Vagina (tissue), 2 donors: Measurements from ENCODE around the gene C2orf49.

ENCODE experiments used
- POLR2A ChIP-seq, 2 donors: fragments of 450-650 bp; IDR thresholded peaks; one replicate each; pipeline ENCODE4 v1.6.1; 2017; ENCODE audit warnings: antibody characterized with exemption in 2 of 2, mild to moderate bottlenecking in 2 of 2, moderate library complexity in 2 of 2
- POLR2AphosphoS5 ChIP-seq, 2 donors: sonication (generic); formaldehyde crosslinking; IDR thresholded peaks; one replicate each; pipeline ENCODE4 v1.9.0; 2017; ENCODE audit warnings: antibody characterized with exemption in 2 of 2, mild to moderate bottlenecking in 2 of 2, low read depth in 1 of 2; ENCODE audit not compliant: insufficient read depth in 1 of 2
- TF ChIP-seq, protein P1 (sequence below), 3 experiments: fragments of 450-650 bp in 2 of 3; fragments of 200-600 bp in 1 of 3; sonication (generic) in 1 of 3; IDR thresholded peaks; one replicate each; pipeline ENCODE4 v1.5.1; 2017 to 2019; ENCODE audit warnings: antibody characterized with exemption in 3 of 3, mild to moderate bottlenecking in 2 of 3, moderate library complexity in 2 of 3

DNA sequence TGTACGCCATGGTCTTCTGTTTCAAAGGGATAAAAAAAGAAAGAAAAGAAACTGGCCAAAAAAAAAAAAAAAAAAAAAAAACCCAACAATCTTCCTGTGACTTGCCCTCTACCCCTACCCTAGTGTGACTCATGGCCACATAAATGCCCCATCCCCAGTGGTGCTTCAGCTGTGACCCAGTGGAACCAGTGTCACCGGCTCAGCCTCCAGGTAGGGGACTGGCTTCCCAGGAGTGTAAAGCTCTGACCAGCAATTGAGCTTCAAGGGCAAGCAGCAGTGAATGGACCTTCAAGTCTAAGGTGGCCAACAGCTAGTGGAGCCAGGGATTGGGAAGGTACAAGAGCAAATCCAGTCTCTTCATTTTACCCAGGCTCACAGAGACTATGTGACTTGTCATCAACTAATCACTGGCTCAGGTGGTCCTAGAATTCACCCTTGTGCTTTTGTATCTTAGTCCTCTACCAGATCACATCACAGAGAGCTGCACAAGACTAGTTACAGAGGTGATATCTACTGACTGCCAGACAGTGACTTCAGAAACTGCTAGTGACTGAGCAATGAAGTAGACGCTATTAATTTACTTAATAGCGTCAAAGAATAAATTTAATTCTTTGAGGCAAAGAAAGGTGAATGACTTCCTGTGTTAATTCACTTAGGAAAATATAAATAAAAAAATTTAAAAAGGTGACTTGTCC lies 6.5 kb upstream of the C2orf49 start:
- TF ChIP-seq POLR2A (IDR thresholded peaks at IDR 0.05) (no peak), POLR2AphosphoS5 (IDR thresholded peaks at IDR 0.05; ENCODE audit: insufficient read depth in 1 of 2, low read depth in 1 of 2) (no peak)
- TF ChIP-seq, protein P1, sequence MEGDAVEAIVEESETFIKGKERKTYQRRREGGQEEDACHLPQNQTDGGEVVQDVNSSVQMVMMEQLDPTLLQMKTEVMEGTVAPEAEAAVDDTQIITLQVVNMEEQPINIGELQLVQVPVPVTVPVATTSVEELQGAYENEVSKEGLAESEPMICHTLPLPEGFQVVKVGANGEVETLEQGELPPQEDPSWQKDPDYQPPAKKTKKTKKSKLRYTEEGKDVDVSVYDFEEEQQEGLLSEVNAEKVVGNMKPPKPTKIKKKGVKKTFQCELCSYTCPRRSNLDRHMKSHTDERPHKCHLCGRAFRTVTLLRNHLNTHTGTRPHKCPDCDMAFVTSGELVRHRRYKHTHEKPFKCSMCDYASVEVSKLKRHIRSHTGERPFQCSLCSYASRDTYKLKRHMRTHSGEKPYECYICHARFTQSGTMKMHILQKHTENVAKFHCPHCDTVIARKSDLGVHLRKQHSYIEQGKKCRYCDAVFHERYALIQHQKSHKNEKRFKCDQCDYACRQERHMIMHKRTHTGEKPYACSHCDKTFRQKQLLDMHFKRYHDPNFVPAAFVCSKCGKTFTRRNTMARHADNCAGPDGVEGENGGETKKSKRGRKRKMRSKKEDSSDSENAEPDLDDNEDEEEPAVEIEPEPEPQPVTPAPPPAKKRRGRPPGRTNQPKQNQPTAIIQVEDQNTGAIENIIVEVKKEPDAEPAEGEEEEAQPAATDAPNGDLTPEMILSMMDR (IDR thresholded peaks at IDR 0.05): no peak
